ENCODE results near the gene MSRB1.
"Not testable (repeated sequence)": the region's sequence is repeated elsewhere in the genome, so short reads cannot be mapped to it uniquely, and the experiment has no call there.

Gene MSRB1

GRCh38 chr16:1926271-1926670, 16.7 kb downstream of the MSRB1 start:
- ATAC-seq (ENCODE audit: low read depth) (no peak), DNase-seq (ENCODE audit: low spot score in 2 of 2) (no peak)
- Mint-ChIP-seq H3K9me3 (peaks cover 1% of the 10 kb centered on the region), H3K4me1 (peaks cover 3% of the 10 kb centered on the region), H3K4me3 (no peak overlapping the region), H3K27ac (no peak overlapping the region), H3K36me3 (no peaks in the 10 kb centered on the region), H3K27me3 (peaks cover 17% of the 10 kb centered on the region)

- Mint-ChIP-seq H3K36me3 (no peaks in the 10 kb centered on the region), H3K27me3 (peaks cover 28% of the 10 kb centered on the region), H3K4me3 (no peak overlapping the region), H3K4me1 (peaks cover 4% of the 10 kb centered on the region), H3K27ac (no peak overlapping the region), H3K9me3 (peaks cover 1% of the 10 kb centered on the region)
- no peak for ATAC-seq (ENCODE audit: low read depth)
- no peak for DNase-seq (ENCODE audit: low spot score in 2 of 2)
Observed at GRCh38 chr16:1924095-1924494, 18.9 kb downstream of the MSRB1 start.

GRCh38 chr16:1923299-1924034, 19.5 kb downstream of the MSRB1 start:
- H3K27me3 Mint-ChIP-seq, result peaks cover 28% of the 10 kb centered on the region
- peaks cover 1% of the 10 kb centered on the region for H3K9me3 Mint-ChIP-seq
- H3K4me3 Mint-ChIP-seq, result no peak overlapping the region
- no peaks in the 10 kb centered on the region for H3K36me3 Mint-ChIP-seq
- ATAC-seq (ENCODE audit: low read depth) (no peak), DNase-seq (ENCODE audit: low spot score in 2 of 2) (no peak)
- peaks cover 2% of the 10 kb centered on the region for H3K4me1 Mint-ChIP-seq
- H3K27ac Mint-ChIP-seq, result no peak overlapping the region

GRCh38 chr16:1922357-1922756, 20.6 kb downstream of the MSRB1 start:
- peaks cover 28% of the 10 kb centered on the region for H3K27me3 Mint-ChIP-seq
- H3K4me3 Mint-ChIP-seq, result no peak overlapping the region
- H3K36me3 Mint-ChIP-seq, result no peaks in the 10 kb centered on the region
- peaks cover 1% of the 10 kb centered on the region for H3K9me3 Mint-ChIP-seq
- H3K27ac Mint-ChIP-seq, result no peak overlapping the region
- ATAC-seq (ENCODE audit: low read depth) (no peak), DNase-seq (ENCODE audit: low spot score in 2 of 2) (no peak)
- H3K4me1 Mint-ChIP-seq, result peaks cover 2% of the 10 kb centered on the region

GRCh38 chr16:1920727-1921171, 22.2 kb downstream of the MSRB1 start:
- ATAC-seq (ENCODE audit: low read depth) (peak; percentile 59), DNase-seq (ENCODE audit: low spot score in 2 of 2) (no peak)
- no peak overlapping the region for H3K4me3 Mint-ChIP-seq
- H3K36me3 Mint-ChIP-seq, result no peaks in the 10 kb centered on the region
- peaks cover 2% of the 10 kb centered on the region for H3K4me1 Mint-ChIP-seq
- H3K9me3 Mint-ChIP-seq, result peaks cover 1% of the 10 kb centered on the region
- peaks cover 39% of the 10 kb centered on the region for H3K27me3 Mint-ChIP-seq
- H3K27ac Mint-ChIP-seq, result no peak overlapping the region

GRCh38 chr16:1920122-1920521, 22.9 kb downstream of the MSRB1 start:
- not testable (repeated sequence) for H3K36me3 Mint-ChIP-seq; H3K9me3 Mint-ChIP-seq; H3K27ac Mint-ChIP-seq; ATAC-seq (ENCODE audit: low read depth); DNase-seq (ENCODE audit: low spot score in 2 of 2); H3K4me3 Mint-ChIP-seq; H3K4me1 Mint-ChIP-seq
- H3K27me3 Mint-ChIP-seq, result peaks cover 42% of the 10 kb centered on the region

- peaks cover 1% of the 10 kb centered on the region for H3K9me3 Mint-ChIP-seq
- H3K36me3 Mint-ChIP-seq, result no peaks in the 10 kb centered on the region
- no peak overlapping the region for H3K27ac Mint-ChIP-seq
- peaks cover 42% of the 10 kb centered on the region for H3K27me3 Mint-ChIP-seq
- ATAC-seq (ENCODE audit: low read depth), result no peak
- H3K4me3 Mint-ChIP-seq, result no peak overlapping the region
- DNase-seq (ENCODE audit: low spot score in 2 of 2), result no peak
- H3K4me1 Mint-ChIP-seq, result peaks cover 2% of the 10 kb centered on the region
Observed at GRCh38 chr16:1919327-1919998, 23.5 kb downstream of the MSRB1 start.

GRCh38 chr16:1918351-1919326, 24.4 kb downstream of the MSRB1 start, which contains the start of gene HS3ST6:
TSS of gene HS3ST6 (minus strand) at chr16:1918415. CDS start at chr16:1918323, 92 bp downstream.
- Mint-ChIP-seq H3K9me3 (peaks cover 1% of the 10 kb centered on the region), H3K4me1 (peaks cover 2% of the 10 kb centered on the region), H3K4me3 (no peak within 1 kb of the TSS), H3K36me3 (no peaks in the 10 kb centered on the region), H3K27ac (no peak within 1 kb of the TSS), H3K27me3 (peaks cover 41% of the 10 kb centered on the region)
- no peak for ATAC-seq (ENCODE audit: low read depth)
- no peak for DNase-seq (ENCODE audit: low spot score in 2 of 2)

- Mint-ChIP-seq H3K4me3 (no peak overlapping the region), H3K4me1 (peaks cover 2% of the 10 kb centered on the region), H3K27ac (no peak overlapping the region), H3K9me3 (peaks cover 1% of the 10 kb centered on the region), H3K27me3 (peaks cover 37% of the 10 kb centered on the region), H3K36me3 (no peaks in the 10 kb centered on the region)
- DNase-seq (ENCODE audit: low spot score in 2 of 2) (no peak), ATAC-seq (ENCODE audit: low read depth) (no peak)
Observed at GRCh38 chr16:1917665-1918350, 25.2 kb downstream of the MSRB1 start.

- Mint-ChIP-seq H3K36me3 (no peaks in the 10 kb centered on the region), H3K27ac (no peak overlapping the region), H3K4me3 (no peak overlapping the region), H3K9me3 (no peaks in the 10 kb centered on the region), H3K27me3 (peaks cover 34% of the 10 kb centered on the region), H3K4me1 (peaks cover 2% of the 10 kb centered on the region)
- ATAC-seq (ENCODE audit: low read depth) (no peak), DNase-seq (ENCODE audit: low spot score in 2 of 2) (no peak)
Observed at GRCh38 chr16:1917056-1917664, 25.8 kb downstream of the MSRB1 start.

- Mint-ChIP-seq H3K36me3 (no peaks in the 10 kb centered on the region), H3K27me3 (peaks cover 33% of the 10 kb centered on the region), H3K4me3 (no peak overlapping the region), H3K27ac (no peak overlapping the region), H3K4me1 (peaks cover 2% of the 10 kb centered on the region), H3K9me3 (no peaks in the 10 kb centered on the region)
- ATAC-seq (ENCODE audit: low read depth) (no peak), DNase-seq (ENCODE audit: low spot score in 2 of 2) (no peak)
Observed at GRCh38 chr16:1916640-1916990, 26.4 kb downstream of the MSRB1 start.

GRCh38 chr16:1915732-1916639, 27.0 kb downstream of the MSRB1 start:
- H3K4me3 Mint-ChIP-seq, result no peak overlapping the region
- ATAC-seq (ENCODE audit: low read depth) (no peak), DNase-seq (ENCODE audit: low spot score in 2 of 2) (no peak)
- peaks cover 29% of the 10 kb centered on the region for H3K27me3 Mint-ChIP-seq
- no peaks in the 10 kb centered on the region for H3K4me1 Mint-ChIP-seq
- no peaks in the 10 kb centered on the region for H3K9me3 Mint-ChIP-seq
- no peak overlapping the region for H3K27ac Mint-ChIP-seq
- no peaks in the 10 kb centered on the region for H3K36me3 Mint-ChIP-seq

Data from memory B cell (primary cell).